Activated CD4-positive, alpha-beta T cell treated with anti-CD3 and anti-CD28 coated beads, Interleukin-2, amount 10 ng/mL, durations not matched to agents 7 days and 5 days (primary cell): Measurements from ENCODE around the gene USP20. TPM values are rescaled to one million over a fixed set of nuclear protein-coding genes. Genes with fewer than 3 reads are reported as not detected.

Experiments
- CTCF ChIA-PET: fragments of 350-600 bp; sonication (Branson Sonifier 250); formaldehyde crosslinking; loops from one replicate; lab custom pipeline; 2021; ENCODE audit warnings: antibody characterized with exemption; lab: Charles Lee
- POLR2A ChIA-PET: fragments of 350-600 bp; sonication (Branson Sonifier 250); formaldehyde crosslinking; loops from one replicate; lab custom pipeline; 2021; ENCODE audit warnings: antibody characterized with exemption; lab: Charles Lee
- DNase-seq: peaks from one replicate; pipeline ENCODE4 v3.0.0-alpha.2; 2020
- H3K27ac Mint-ChIP-seq: one replicate; pipeline ENCODE4 v1.8.0; 2021; ENCODE audit warnings: mild to moderate bottlenecking, moderate library complexity, mixed read lengths
- H3K27me3 Mint-ChIP-seq: one replicate; pipeline ENCODE4 v1.8.0; 2021; ENCODE audit warnings: mixed read lengths
- H3K36me3 Mint-ChIP-seq: one replicate; pipeline ENCODE4 v1.8.0; 2021; ENCODE audit warnings: low read depth, mixed read lengths
- H3K4me1 Mint-ChIP-seq: one replicate; pipeline ENCODE4 v1.8.0; 2021; ENCODE audit warnings: mixed read lengths
- H3K4me3 Mint-ChIP-seq: one replicate; pipeline ENCODE4 v1.8.0; 2021; ENCODE audit warnings: mild to moderate bottlenecking, moderate library complexity, mixed read lengths
- H3K9me3 Mint-ChIP-seq: one replicate; pipeline ENCODE4 v1.8.0; 2021; ENCODE audit warnings: mixed read lengths
- total RNA-seq, 2 experiments: library from RNA; stranded (reverse); gene quantifications; one replicate each; pipeline ENCODE4 v1.2.3, GENCODE V29; 2021

Gene USP20
- total RNA-seq, 2 experiments from 2014 or later: 90.8 to 105 TPM

DNA sequence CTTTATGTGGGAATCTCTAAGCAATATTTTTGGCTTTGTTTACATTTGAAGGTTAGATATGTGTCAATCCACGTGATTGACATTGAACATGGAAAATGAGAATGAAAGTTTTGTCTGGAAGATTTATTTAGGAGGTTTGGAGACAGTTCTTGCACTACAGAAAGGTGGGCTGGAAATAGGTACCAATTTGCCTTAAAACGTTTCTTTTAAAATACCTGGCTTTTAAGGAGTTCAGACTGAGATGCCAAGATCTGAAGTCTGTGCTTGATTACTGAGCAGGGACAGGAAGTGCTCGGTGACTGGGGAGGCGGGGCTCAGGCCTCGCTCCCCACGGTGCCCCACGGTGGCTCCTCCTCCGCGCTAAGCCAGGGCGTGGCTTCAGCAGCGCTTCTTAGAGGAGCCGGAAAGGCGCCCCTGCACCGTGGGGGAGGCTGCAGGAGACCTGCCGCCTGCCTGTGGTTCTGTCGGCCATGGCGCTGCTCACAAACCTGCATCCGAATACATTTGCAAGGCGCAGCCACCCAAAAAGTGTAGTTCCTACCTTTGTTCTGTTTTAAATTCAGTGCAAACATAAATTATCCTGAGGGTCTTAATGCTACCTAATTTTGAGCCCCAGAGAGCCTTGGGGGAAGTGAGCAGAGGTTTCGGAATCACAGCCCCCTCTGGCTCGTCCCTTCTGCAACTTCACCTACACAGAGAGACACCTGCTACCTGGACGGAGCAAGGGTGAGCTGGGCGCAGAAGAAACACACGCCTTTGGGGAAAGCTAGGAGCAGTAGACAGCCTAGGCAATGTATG is 49.2 kb downstream of the USP20 start:
- H3K27me3 Mint-ChIP-seq: no peaks in the 10 kb centered on the region
- H3K36me3 Mint-ChIP-seq: peaks cover 61% of the 10 kb centered on the region
- ChIA-PET CTCF (interaction anchor here (0.9 to 1.8 kb wide), 19 partner anchors 8 to 223 kb away, joined by 3 to 22 read pairs (median 5); partner anchors contain the start of gene GPR107), POLR2A (no interaction called here)
- peaks cover 53% of the 10 kb centered on the region for H3K4me1 Mint-ChIP-seq
- no peaks in the 10 kb centered on the region for H3K9me3 Mint-ChIP-seq
- peak overlapping the region; percentile 98 for H3K27ac Mint-ChIP-seq
- DNase-seq: peak; percentile 98
- H3K4me3 Mint-ChIP-seq: peak overlapping the region; percentile 83

DNA sequence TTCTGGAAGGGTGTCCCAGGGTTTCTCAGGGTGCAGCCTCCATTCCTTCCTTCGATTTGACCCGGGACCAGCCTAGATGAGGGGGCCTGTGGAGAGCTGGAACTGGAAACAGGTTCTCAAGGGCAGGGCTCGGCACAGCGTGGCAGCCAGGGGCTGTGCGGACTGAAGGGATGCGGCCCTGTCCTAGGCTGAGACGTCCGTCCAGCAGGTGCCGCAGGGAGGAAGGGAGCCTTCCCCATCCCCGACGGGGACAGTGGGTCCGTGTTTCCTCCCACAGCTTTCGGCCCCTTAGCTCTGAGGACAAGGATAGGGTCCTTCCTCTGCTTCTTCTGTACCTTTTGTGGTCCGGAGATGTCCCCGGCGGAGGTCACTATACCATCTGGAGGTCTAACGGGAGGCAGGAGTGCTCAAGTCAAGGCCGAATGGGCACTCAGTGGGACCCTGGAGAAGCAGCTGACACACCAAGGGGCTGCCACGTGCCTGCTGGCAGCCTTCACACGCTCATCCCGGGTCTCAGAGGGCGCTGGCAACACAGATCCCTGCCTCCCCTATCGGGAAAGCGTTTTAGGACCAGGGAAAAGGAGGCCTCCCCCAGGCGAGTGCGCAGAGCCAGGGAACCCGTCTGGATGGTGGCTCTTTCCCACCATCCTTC is 49.9 kb downstream of the USP20 start:
- Mint-ChIP-seq H3K4me1 (peaks cover 60% of the 10 kb centered on the region), H3K36me3 (peaks cover 66% of the 10 kb centered on the region), H3K4me3 (peak overlapping the region; percentile 83), H3K9me3 (no peaks in the 10 kb centered on the region), H3K27me3 (no peaks in the 10 kb centered on the region), H3K27ac (peak overlapping the region; percentile 98)
- POLR2A ChIA-PET: interaction anchor here (0.5 kb wide), 1 partner anchor 30 kb away, joined by 5 read pairs; no protein-coding TSS in a partner anchor
- CTCF ChIA-PET: interaction anchor here (0.6 to 1.9 kb wide), 26 partner anchors 9 to 222 kb away, joined by 3 to 22 read pairs (median 4); partner anchors contain the start of gene GPR107
- peak; percentile 45 for DNase-seq

- POLR2A ChIA-PET: interaction anchor here (0.5 kb wide), 1 partner anchor 31 kb away, joined by 5 read pairs; no protein-coding TSS in a partner anchor
- Mint-ChIP-seq H3K4me1 (peaks cover 63% of the 10 kb centered on the region), H3K36me3 (peaks cover 66% of the 10 kb centered on the region)
Measured at GRCh38 chr9:129885670-129886106, 50.4 kb downstream of the USP20 start.

GRCh38 chr9:129886226-129887174 is 51.2 kb downstream of the USP20 start:
- Mint-ChIP-seq H3K27ac (peak overlapping the region; percentile 98), H3K4me3 (peak overlapping the region; percentile 83), H3K36me3 (peaks cover 66% of the 10 kb centered on the region), H3K27me3 (no peaks in the 10 kb centered on the region), H3K9me3 (no peaks in the 10 kb centered on the region), H3K4me1 (peaks cover 71% of the 10 kb centered on the region)
- ChIA-PET CTCF (interaction anchor here (0.6 to 1.9 kb wide), 30 partner anchors 10 to 181 kb away, joined by 3 to 22 read pairs (median 4); partner anchors contain the start of genes FNBP1 and GPR107), POLR2A (interaction anchor here (0.6 to 0.9 kb wide), 4 partner anchors 18 to 158 kb away, joined by 3 to 12 read pairs (median 4); no protein-coding TSS in a partner anchor)
- DNase-seq: peak; percentile 70

More at GRCh38 chr9:129885670-129886106, 50.4 kb downstream of the USP20 start:
- peak overlapping the region; percentile 83 for H3K4me3 Mint-ChIP-seq
- H3K27me3 Mint-ChIP-seq: no peaks in the 10 kb centered on the region
- peak overlapping the region; percentile 98 for H3K27ac Mint-ChIP-seq
- CTCF ChIA-PET: interaction anchor here (0.6 to 1.9 kb wide), 25 partner anchors 9 to 182 kb away, joined by 3 to 22 read pairs (median 4); partner anchors contain the start of gene GPR107
- no peaks in the 10 kb centered on the region for H3K9me3 Mint-ChIP-seq
- DNase-seq: peak; percentile 90

DNA sequence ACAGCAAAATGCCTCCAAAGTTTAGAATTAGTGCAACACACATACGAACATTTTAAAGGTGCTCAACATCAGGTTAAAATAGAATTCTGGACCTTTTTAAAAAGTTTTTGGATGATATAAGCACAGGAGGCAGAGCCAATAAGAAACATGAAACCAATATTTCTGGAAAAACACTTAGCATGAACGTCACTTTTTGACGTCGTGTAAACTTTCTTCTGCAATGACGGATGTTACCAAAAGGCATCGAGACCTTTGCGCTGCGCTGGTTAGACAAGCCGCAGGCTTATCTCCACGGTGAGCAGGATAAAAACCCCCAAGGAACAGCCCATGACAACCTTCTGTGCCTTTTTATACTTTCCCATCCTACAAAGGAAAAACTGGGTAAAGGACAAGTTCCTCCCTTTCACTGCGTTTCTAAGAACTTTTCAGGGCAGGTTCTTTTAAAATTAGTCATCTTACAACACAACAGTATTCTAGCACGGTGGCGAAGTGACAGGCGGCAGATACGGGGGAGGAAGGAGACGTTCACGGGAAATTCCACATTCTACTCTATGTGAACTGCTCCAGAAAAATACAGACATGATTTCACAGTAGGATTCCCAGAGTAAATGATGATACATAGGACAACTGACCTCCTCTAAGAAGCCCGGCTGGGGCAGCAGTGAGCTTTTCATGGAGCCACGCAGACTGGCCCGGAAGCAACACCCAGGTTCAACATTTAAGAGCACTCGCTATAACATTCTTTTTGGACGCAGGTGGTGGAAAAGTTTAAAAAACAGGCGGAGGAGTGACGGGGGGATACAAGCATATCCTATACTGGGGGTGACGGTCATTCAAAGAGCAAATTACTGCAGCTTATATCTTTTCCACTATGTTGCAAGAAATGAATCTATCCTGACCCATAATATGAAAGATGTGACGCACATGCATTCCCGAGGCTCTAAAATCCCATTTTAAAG is 52.4 kb downstream of the USP20 start:
- ChIA-PET CTCF (interaction anchor here (0.7 to 2.2 kb wide), 22 partner anchors 12 to 172 kb away, joined by 3 to 10 read pairs (median 4); partner anchors contain the start of genes FNBP1 and GPR107), POLR2A (interaction anchor here (0.6 to 0.9 kb wide), 2 partner anchors 19 to 22 kb away, joined by 3 read pairs; no protein-coding TSS in a partner anchor)
- peaks cover 71% of the 10 kb centered on the region for H3K36me3 Mint-ChIP-seq
- peak; percentile 74 for DNase-seq
- H3K4me3 Mint-ChIP-seq: peak overlapping the region; percentile 83
- H3K27me3 Mint-ChIP-seq: no peaks in the 10 kb centered on the region
- no peaks in the 10 kb centered on the region for H3K9me3 Mint-ChIP-seq
- peaks cover 82% of the 10 kb centered on the region for H3K4me1 Mint-ChIP-seq
- H3K27ac Mint-ChIP-seq: peak overlapping the region; percentile 98

- H3K9me3 Mint-ChIP-seq: no peaks in the 10 kb centered on the region
- no peaks in the 10 kb centered on the region for H3K27me3 Mint-ChIP-seq
- H3K4me1 Mint-ChIP-seq: peaks cover 86% of the 10 kb centered on the region
- peak overlapping the region; percentile 83 for H3K4me3 Mint-ChIP-seq
- peak; percentile 96 for DNase-seq
- peak overlapping the region; percentile 98 for H3K27ac Mint-ChIP-seq
- ChIA-PET POLR2A (interaction anchor here (0.6 to 0.9 kb wide), 2 partner anchors 153 to 197 kb away, joined by 3 to 9 read pairs; no protein-coding TSS in a partner anchor), CTCF (interaction anchor here (0.8 to 2.2 kb wide), 8 partner anchors 18 to 165 kb away, joined by 3 to 10 read pairs (median 4); partner anchors contain the start of gene GPR107)
- H3K36me3 Mint-ChIP-seq: peaks cover 76% of the 10 kb centered on the region
Measured at GRCh38 chr9:129888293-129889121, 53.2 kb downstream of the USP20 start.

GRCh38 chr9:129889122-129889940 is 54.1 kb downstream of the USP20 start:
- DNase-seq: peak; percentile 46
- Mint-ChIP-seq H3K27me3 (no peaks in the 10 kb centered on the region), H3K9me3 (no peaks in the 10 kb centered on the region), H3K36me3 (peaks cover 77% of the 10 kb centered on the region), H3K27ac (peak overlapping the region; percentile 98), H3K4me3 (peak overlapping the region; percentile 83), H3K4me1 (peaks cover 84% of the 10 kb centered on the region)
- POLR2A ChIA-PET: interaction anchor here (0.6 to 0.9 kb wide), 3 partner anchors 152 to 197 kb away, joined by 3 to 9 read pairs (median 9); no protein-coding TSS in a partner anchor
- CTCF ChIA-PET: interaction anchor here (0.7 to 2.2 kb wide), 8 partner anchors 21 to 204 kb away, joined by 3 to 10 read pairs (median 4); partner anchors contain the start of gene GPR107

GRCh38 chr9:129889941-129890717 is 54.9 kb downstream of the USP20 start:
- H3K9me3 Mint-ChIP-seq: no peaks in the 10 kb centered on the region
- peak overlapping the region; percentile 98 for H3K27ac Mint-ChIP-seq
- DNase-seq: peak; percentile 92
- peaks cover 88% of the 10 kb centered on the region for H3K4me1 Mint-ChIP-seq
- H3K4me3 Mint-ChIP-seq: peak overlapping the region; percentile 83
- H3K36me3 Mint-ChIP-seq: peaks cover 77% of the 10 kb centered on the region
- ChIA-PET POLR2A (interaction anchor here (0.7 kb wide), 1 partner anchor 169 kb away, joined by 9 read pairs; no protein-coding TSS in a partner anchor), CTCF (interaction anchor here (0.7 to 2.0 kb wide), 3 partner anchors 21 to 204 kb away, joined by 3 to 9 read pairs (median 4); no protein-coding TSS in a partner anchor)
- H3K27me3 Mint-ChIP-seq: no peaks in the 10 kb centered on the region
